GM12891 (cell line): ENCODE data around the gene PPP1R14D.

ENCODE experiments used
- DNase-seq: peaks from one replicate; pipeline ENCODE4 v3.0.0; 2011; ENCODE audit warnings: low spot score; ENCODE audit not compliant: insufficient read length
- FAIRE-seq: peaks from 2 replicates; lab custom pipeline; 2011; peaks lifted over from hg19 to GRCh38; lab: Jason Lieb, UNC
- PAX5 ChIP-seq: IDR thresholded peaks from 2 replicates; pipeline ENCODE4 v1.6.1; 2011; ENCODE audit warnings: low read length, moderate library complexity, mild to moderate bottlenecking; ENCODE audit not compliant: insufficient read depth, severe bottlenecking
- POLR2A ChIP-seq: IDR thresholded peaks from 2 replicates; pipeline ENCODE4 v1.6.1; 2011; ENCODE audit warnings: low read depth, low read length, control low read depth
- POLR2AphosphoS5 ChIP-seq: IDR thresholded peaks from 2 replicates; pipeline ENCODE4 v1.6.1; 2011; ENCODE audit warnings: low read depth, low read length, control low read depth
- POU2F2 ChIP-seq: IDR thresholded peaks from 2 replicates; pipeline ENCODE4 v1.6.1; 2011; ENCODE audit warnings: low read depth, mild to moderate bottlenecking, control low read depth, low read length, moderate library complexity
- SPI1 ChIP-seq: IDR thresholded peaks from 2 replicates; pipeline ENCODE4 v1.6.1; 2011; ENCODE audit warnings: low read depth, low read length, control low read depth
- TAF1 ChIP-seq: IDR thresholded peaks from 2 replicates; pipeline ENCODE4 v1.6.1; 2011; ENCODE audit warnings: low read depth, low read length, control low read depth

PPP1R14D gene

GRCh38 chr15:40843261-40843884 lies 14.9 kb upstream of the PPP1R14D start:
- FAIRE-seq (no peak), DNase-seq (no peak)
- TF ChIP-seq SPI1, result no peak

GRCh38 chr15:40841741-40842140 lies 13.2 kb upstream of the PPP1R14D start:
- no peak for DNase-seq
- FAIRE-seq, result no peak

GRCh38 chr15:40838756-40839155 lies 10.2 kb upstream of the PPP1R14D start:
- DNase-seq, result no peak

More at GRCh38 chr15:40841741-40842140, 13.2 kb upstream of the PPP1R14D start:
- TF ChIP-seq PAX5 (no peak), POU2F2 (no peak), SPI1 (no peak), TAF1 (no peak)

GRCh38 chr15:40836020-40836419 lies 7.5 kb upstream of the PPP1R14D start:
- DNase-seq (no peak), FAIRE-seq (peak; percentile 41)
- TF ChIP-seq POLR2AphosphoS5 (no peak), PAX5 (no peak), POLR2A (no peak), TAF1 (no peak), SPI1 (no peak), POU2F2 (no peak)

More at GRCh38 chr15:40838756-40839155, 10.2 kb upstream of the PPP1R14D start:
- no peak for FAIRE-seq
- TF ChIP-seq TAF1, result no peak
- TF ChIP-seq POLR2A, result no peak
- no peak for TF ChIP-seq PAX5
- TF ChIP-seq SPI1, result no peak
- TF ChIP-seq POLR2AphosphoS5, result no peak
- TF ChIP-seq POU2F2, result no peak

GRCh38 chr15:40832903-40833302 lies 4.4 kb upstream of the PPP1R14D start:
- no peak for TF ChIP-seq PAX5
- TF ChIP-seq POU2F2, result no peak
- TF ChIP-seq SPI1, result no peak
- TF ChIP-seq POLR2A, result no peak
- TF ChIP-seq POLR2AphosphoS5, result no peak
- FAIRE-seq, result no peak

GRCh38 chr15:40831861-40832260 lies 3.4 kb upstream of the PPP1R14D start:
- TF ChIP-seq PAX5 (no peak), POLR2AphosphoS5 (no peak), POU2F2 (no peak), TAF1 (no peak), POLR2A (no peak), SPI1 (no peak)
- FAIRE-seq (no peak), DNase-seq (no peak)

More at GRCh38 chr15:40832903-40833302, 4.4 kb upstream of the PPP1R14D start:
- DNase-seq, result no peak

GRCh38 chr15:40830884-40831283 lies 2.4 kb upstream of the PPP1R14D start:
- no peak for DNase-seq
- FAIRE-seq, result no peak
- TF ChIP-seq SPI1 (no peak), POLR2AphosphoS5 (no peak), POU2F2 (no peak), POLR2A (no peak), TAF1 (no peak), PAX5 (no peak)

- no peak for TF ChIP-seq PAX5
- no peak for TF ChIP-seq POLR2AphosphoS5
- TF ChIP-seq POLR2A, result no peak
- TF ChIP-seq TAF1, result no peak
- no peak for TF ChIP-seq SPI1
- TF ChIP-seq POU2F2, result no peak
- DNase-seq (no peak), FAIRE-seq (no peak)
Observed at GRCh38 chr15:40829115-40829514, 607 bp upstream of the PPP1R14D start.

- FAIRE-seq (no peak), DNase-seq (no peak)
- TF ChIP-seq POU2F2 (no peak), POLR2AphosphoS5 (no peak), SPI1 (no peak), POLR2A (no peak), TAF1 (no peak), PAX5 (no peak)
Observed at GRCh38 chr15:40826423-40827075, 2.0 kb downstream of the PPP1R14D start.

GRCh38 chr15:40825661-40826422 lies 2.7 kb downstream of the PPP1R14D start:
- FAIRE-seq (no peak), DNase-seq (no peak)
- no peak for TF ChIP-seq POLR2A
- no peak for TF ChIP-seq PAX5
- no peak for TF ChIP-seq POU2F2
- TF ChIP-seq SPI1, result no peak
- TF ChIP-seq TAF1, result no peak
- no peak for TF ChIP-seq POLR2AphosphoS5
